Natural killer cell (primary cell): ENCODE results near the gene NPAS3. TPM values are rescaled to one million over a fixed set of nuclear protein-coding genes. Genes with fewer than 3 reads are reported as not detected.

Source experiments
- ATAC-seq, 3 donors: fragments of 150-1000 bp in 2 of 3; fragments of 200-7000 bp in 1 of 3; cut with Tn5 transposase; 1 replicate in 1 of 3; 2 replicates in 2 of 3; pipeline ENCODE4 v1.10.0; 2021; ENCODE audit warnings: mild to moderate bottlenecking in 2 of 3, moderate library complexity in 2 of 3
- DNase-seq, 2 donors: peaks; one replicate each; pipeline versions ENCODE4 v3.0.0 to v3.0.0-alpha.2; 2013 to 2021; ENCODE audit warnings: mixed read lengths in 1 of 2
- H3K27ac ChIP-seq: one replicate; pipeline ENCODE4 v1.5.1; 2013; ENCODE audit warnings: mild to moderate bottlenecking, low read length
- H3K27me3 ChIP-seq: one replicate; pipeline ENCODE4 v1.6.1; 2013; ENCODE audit warnings: low read length; ENCODE audit not compliant: control insufficient read depth, insufficient read depth
- H3K36me3 ChIP-seq: one replicate; pipeline ENCODE4 v1.6.1; 2013; ENCODE audit warnings: low read length; ENCODE audit not compliant: control insufficient read depth, insufficient read depth
- H3K4me1 ChIP-seq: one replicate; pipeline ENCODE4 v1.6.1; 2013; ENCODE audit warnings: low read length; ENCODE audit not compliant: control insufficient read depth, insufficient read depth
- H3K4me3 ChIP-seq: one replicate; pipeline ENCODE4 v1.5.1; 2013; ENCODE audit warnings: low read length
- H3K9me3 ChIP-seq: one replicate; pipeline ENCODE4 v1.6.1; 2013; ENCODE audit warnings: low read length; ENCODE audit not compliant: control insufficient read depth, insufficient read depth
- H3K27ac Mint-ChIP-seq, 2 donors: one replicate each; pipeline ENCODE4 v1.8.0; 2022; ENCODE audit warnings: mild to moderate bottlenecking in 2 of 2, mixed read lengths in 2 of 2, moderate library complexity in 1 of 2
- H3K27me3 Mint-ChIP-seq, 2 donors: one replicate each; pipeline ENCODE4 v1.8.0; 2022; ENCODE audit warnings: low read depth in 2 of 2, mixed read lengths in 2 of 2
- H3K36me3 Mint-ChIP-seq: one replicate; pipeline ENCODE4 v1.8.0; 2022; ENCODE audit warnings: mixed read lengths
- H3K4me1 Mint-ChIP-seq, 2 donors: one replicate each; pipeline ENCODE4 v1.8.0; 2022; ENCODE audit warnings: mixed read lengths in 2 of 2
- H3K4me3 Mint-ChIP-seq: one replicate; pipeline ENCODE4 v1.8.0; 2022; ENCODE audit warnings: mild to moderate bottlenecking, moderate library complexity, mixed read lengths
- H3K9me3 Mint-ChIP-seq, 2 donors: one replicate each; pipeline ENCODE4 v1.8.0; 2022; ENCODE audit warnings: mixed read lengths in 2 of 2
- WGBS: methylation state at CpG from one replicate; pipeline ENCODE4 v1.1.7; 2013; ENCODE audit warnings: missing lambda C conversion rate; ENCODE audit not compliant: insufficient coverage; 5-methylcytosine and 5-hydroxymethylcytosine counted together
- intact Hi-C: fragments of 100-400 bp; cut with micrococcal nuclease; formaldehyde crosslinking; loops from one replicate; pipeline ENCODE4 v1.14.2; 2022
- total RNA-seq, 4 donors: library from RNA; stranded (reverse); fragments of 120-200 nt in 1 of 4; gene quantifications; one replicate each; pipeline versions ENCODE4 v1.2.3 to v1.2.4, GENCODE V29; 2013 to 2022
- TF ChIP-seq, protein P1 (sequence below): fragments of 200-600 bp; IDR thresholded peaks from one replicate; pipeline ENCODE4 v1.8.0; 2022; ENCODE audit warnings: antibody characterized with exemption

The NPAS3 gene
- total RNA-seq, 3 donors from 2014 or later (not counting 1 experiment from before 2014, with no cell fraction given), result not detected

- Mint-ChIP-seq H3K27ac (no peak overlapping the region), H3K4me3 (no peak overlapping the region), H3K4me1 (no peaks in the 10 kb centered on the region), H3K9me3 (no peaks in the 10 kb centered on the region), H3K36me3 (no peaks in the 10 kb centered on the region), H3K27me3 (no peaks in the 10 kb centered on the region)
- Histone ChIP-seq H3K9me3 (no peaks in the 10 kb centered on the region), H3K27ac (no peak overlapping the region), H3K27me3 (no peaks in the 10 kb centered on the region), H3K4me1 (no peaks in the 10 kb centered on the region), H3K36me3 (no peaks in the 10 kb centered on the region), H3K4me3 (no peak overlapping the region)
- TF ChIP-seq, protein P1, sequence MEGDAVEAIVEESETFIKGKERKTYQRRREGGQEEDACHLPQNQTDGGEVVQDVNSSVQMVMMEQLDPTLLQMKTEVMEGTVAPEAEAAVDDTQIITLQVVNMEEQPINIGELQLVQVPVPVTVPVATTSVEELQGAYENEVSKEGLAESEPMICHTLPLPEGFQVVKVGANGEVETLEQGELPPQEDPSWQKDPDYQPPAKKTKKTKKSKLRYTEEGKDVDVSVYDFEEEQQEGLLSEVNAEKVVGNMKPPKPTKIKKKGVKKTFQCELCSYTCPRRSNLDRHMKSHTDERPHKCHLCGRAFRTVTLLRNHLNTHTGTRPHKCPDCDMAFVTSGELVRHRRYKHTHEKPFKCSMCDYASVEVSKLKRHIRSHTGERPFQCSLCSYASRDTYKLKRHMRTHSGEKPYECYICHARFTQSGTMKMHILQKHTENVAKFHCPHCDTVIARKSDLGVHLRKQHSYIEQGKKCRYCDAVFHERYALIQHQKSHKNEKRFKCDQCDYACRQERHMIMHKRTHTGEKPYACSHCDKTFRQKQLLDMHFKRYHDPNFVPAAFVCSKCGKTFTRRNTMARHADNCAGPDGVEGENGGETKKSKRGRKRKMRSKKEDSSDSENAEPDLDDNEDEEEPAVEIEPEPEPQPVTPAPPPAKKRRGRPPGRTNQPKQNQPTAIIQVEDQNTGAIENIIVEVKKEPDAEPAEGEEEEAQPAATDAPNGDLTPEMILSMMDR, result no peak
- ATAC-seq (no peak), DNase-seq (no peak)
- 89% methylated on average over 4 of the region's 5 CpGs for WGBS
- intact Hi-C loops, result no loop called here
These were observed 801.9 kb downstream of the NPAS3 start for GRCh38 chr14:33740531-33740930.

GRCh38 chr14:33742166-33742565, 803.5 kb downstream of the NPAS3 start:
- Histone ChIP-seq H3K4me3 (no peak overlapping the region), H3K4me1 (no peaks in the 10 kb centered on the region), H3K9me3 (no peaks in the 10 kb centered on the region), H3K27me3 (no peaks in the 10 kb centered on the region), H3K36me3 (no peaks in the 10 kb centered on the region), H3K27ac (no peak overlapping the region)
- Mint-ChIP-seq H3K4me1 (no peaks in the 10 kb centered on the region), H3K27me3 (no peaks in the 10 kb centered on the region), H3K27ac (no peak overlapping the region), H3K4me3 (no peak overlapping the region), H3K9me3 (no peaks in the 10 kb centered on the region), H3K36me3 (no peaks in the 10 kb centered on the region)
- WGBS, result 84% methylated on average over 4 of the region's 4 CpGs
- ATAC-seq (no peak), DNase-seq (no peak)
- intact Hi-C loops, result no loop called here
- TF ChIP-seq, protein P1, result no peak

DNA sequence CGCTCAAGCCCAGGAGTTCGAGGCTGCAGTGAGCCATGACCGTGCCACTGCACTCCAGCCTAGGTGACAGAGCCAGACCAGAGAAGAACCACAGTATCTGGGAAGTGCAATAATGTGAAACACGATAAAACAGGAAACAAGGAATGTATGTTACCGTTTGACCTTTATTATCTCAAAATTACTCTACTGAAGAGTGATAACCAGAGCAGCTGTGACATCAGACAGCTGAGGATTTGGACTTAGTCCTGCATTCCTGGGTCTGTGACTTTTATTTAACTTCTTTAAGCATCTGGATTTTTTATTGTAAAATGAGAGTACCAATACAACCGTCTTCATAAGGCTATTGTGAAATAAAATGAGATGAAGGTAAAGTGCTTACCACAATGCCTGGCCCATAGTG, 806.5 kb downstream of the NPAS3 start:
- H3K4me1 ChIP-seq, result no peaks in the 10 kb centered on the region
- no peaks in the 10 kb centered on the region for H3K9me3 ChIP-seq
- Mint-ChIP-seq H3K27ac (no peak overlapping the region), H3K9me3 (peaks cover 0 to 2% of the 10 kb centered on the region in 2 donors), H3K27me3 (no peaks in the 10 kb centered on the region), H3K4me1 (no peaks in the 10 kb centered on the region), H3K4me3 (no peak overlapping the region), H3K36me3 (no peaks in the 10 kb centered on the region)
- TF ChIP-seq, protein P1, result no peak
- WGBS, result 91% methylated on average over 5 of the region's 6 CpGs
- H3K27me3 ChIP-seq, result no peaks in the 10 kb centered on the region
- intact Hi-C loops, result no loop called here
- no peaks in the 10 kb centered on the region for H3K36me3 ChIP-seq
- no peak overlapping the region for H3K4me3 ChIP-seq
- ATAC-seq (no peak), DNase-seq (no peak)
- H3K27ac ChIP-seq, result no peak overlapping the region

DNA sequence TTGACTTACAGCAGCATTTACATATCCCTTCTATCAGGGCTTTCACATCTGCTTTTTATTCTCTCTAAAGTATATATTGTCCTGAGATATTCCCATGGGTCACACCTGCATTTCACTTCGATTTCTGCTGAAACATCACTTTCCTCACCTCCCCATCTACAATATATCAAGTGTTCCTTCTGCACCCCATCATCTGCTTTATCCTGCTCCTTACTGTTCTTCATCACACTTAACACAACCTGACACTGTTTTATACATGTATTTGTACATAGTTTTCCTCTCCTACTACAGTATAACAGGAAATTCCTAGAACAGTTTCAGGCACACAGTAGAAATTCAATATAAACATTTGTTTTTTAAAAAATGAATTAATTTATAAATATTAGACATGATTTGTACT, 809.1 kb downstream of the NPAS3 start:
- ATAC-seq (no peak), DNase-seq (no peak)
- H3K4me3 ChIP-seq, result no peak overlapping the region
- Mint-ChIP-seq H3K27me3 (no peaks in the 10 kb centered on the region), H3K36me3 (no peaks in the 10 kb centered on the region), H3K4me3 (no peak overlapping the region), H3K9me3 (peaks cover 0 to 2% of the 10 kb centered on the region in 2 donors), H3K4me1 (no peaks in the 10 kb centered on the region), H3K27ac (no peak overlapping the region)
- WGBS, result 65% methylated on average over 1 of the region's 1 CpG
- intact Hi-C loops, result no loop called here
- TF ChIP-seq, protein P1, result no peak
- H3K4me1 ChIP-seq, result no peaks in the 10 kb centered on the region
- H3K27ac ChIP-seq, result no peak overlapping the region
- H3K27me3 ChIP-seq, result no peaks in the 10 kb centered on the region
- no peaks in the 10 kb centered on the region for H3K36me3 ChIP-seq
- no peaks in the 10 kb centered on the region for H3K9me3 ChIP-seq
